Coronary artery (tissue), 2 donors: ENCODE measurements around the gene CD226.

ENCODE experiments used
- DNase-seq: peaks from one replicate; pipeline ENCODE4 v3.0.0-alpha.2; 2017; ENCODE audit warnings: low spot score
- H3K27ac ChIP-seq, 2 donors: fragments of 200-600 bp; sonication (generic); one replicate each; pipeline ENCODE4 v1.5.1; 2016 to 2019
- H3K4me3 ChIP-seq: fragments of 200-600 bp; sonication (generic); 2 replicates; pipeline ENCODE4 v1.5.1; 2016; ENCODE audit warnings: mild to moderate bottlenecking, moderate library complexity
- CTCF ChIP-seq: fragments of 200-600 bp; sonication (generic); IDR thresholded peaks from one replicate; pipeline ENCODE4 v1.5.1; 2019; ENCODE audit warnings: antibody characterized with exemption

CD226 gene

GRCh38 chr18:69895066-69896047 is 52.3 kb downstream of the CD226 start:
- Histone ChIP-seq H3K4me3 (no peak overlapping the region), H3K27ac (no peak overlapping the region)
- TF ChIP-seq CTCF = no peak
- no peak for DNase-seq

GRCh38 chr18:69894467-69894866 is 53.2 kb downstream of the CD226 start:
- Histone ChIP-seq H3K4me3 (no peak overlapping the region), H3K27ac (no peak overlapping the region)
- no peak for DNase-seq
- TF ChIP-seq CTCF = no peak

- H3K27ac ChIP-seq = no peak overlapping the region
- DNase-seq = no peak
- TF ChIP-seq CTCF = no peak
- no peak overlapping the region for H3K4me3 ChIP-seq
Observed at GRCh38 chr18:69890558-69890957, 57.1 kb downstream of the CD226 start.

- no peak for TF ChIP-seq CTCF
- Histone ChIP-seq H3K27ac (no peak overlapping the region), H3K4me3 (no peak overlapping the region)
- no peak for DNase-seq
Observed at GRCh38 chr18:69889009-69889408, 58.7 kb downstream of the CD226 start.

- TF ChIP-seq CTCF = no peak
- Histone ChIP-seq H3K27ac (no peak overlapping the region), H3K4me3 (no peak overlapping the region)
- DNase-seq = no peak
Observed at GRCh38 chr18:69887256-69887655, 60.4 kb downstream of the CD226 start.

GRCh38 chr18:69885841-69886531 is 61.7 kb downstream of the CD226 start:
- no peak overlapping the region for H3K27ac ChIP-seq
- TF ChIP-seq CTCF = no peak
- no peak overlapping the region for H3K4me3 ChIP-seq
- DNase-seq = no peak
